Parathyroid adenoma (tissue), 2 donors: ENCODE data around the gene IPCEF1.

ENCODE experiments used
- H2AFZ ChIP-seq: fragments of 300-600 bp; sonication (generic); one replicate; pipeline ENCODE4 v1.7.0; 2017; ENCODE audit warnings: antibody characterized with exemption, mild to moderate bottlenecking
- H3K27ac ChIP-seq: fragments of 300-600 bp; sonication (generic); one replicate; pipeline ENCODE4 v1.7.0; 2017
- H3K27me3 ChIP-seq: fragments of 300-600 bp; sonication (generic); one replicate; pipeline ENCODE4 v1.7.0; 2017; ENCODE audit warnings: low read length; ENCODE audit not compliant: control insufficient read depth, insufficient read depth
- H3K36me3 ChIP-seq: fragments of 300-600 bp; sonication (generic); one replicate; pipeline ENCODE4 v1.7.0; 2017; ENCODE audit warnings: low read length; ENCODE audit not compliant: control insufficient read depth, insufficient read depth
- H3K4me1 ChIP-seq: fragments of 300-600 bp; sonication (generic); one replicate; pipeline ENCODE4 v1.7.0; 2017; ENCODE audit warnings: control low read depth
- H3K4me2 ChIP-seq: fragments of 300-600 bp; sonication (generic); one replicate; pipeline ENCODE4 v1.7.0; 2017; ENCODE audit warnings: low read length
- H3K4me3 ChIP-seq: fragments of 300-600 bp; sonication (generic); one replicate; pipeline ENCODE4 v1.7.0; 2017; ENCODE audit warnings: low read depth, low read length
- H3K79me2 ChIP-seq: fragments of 300-600 bp; sonication (generic); one replicate; pipeline ENCODE4 v1.7.0; 2017; ENCODE audit warnings: control low read depth
- H3K9ac ChIP-seq: fragments of 300-600 bp; sonication (generic); one replicate; pipeline ENCODE4 v1.7.0; 2017; ENCODE audit warnings: mild to moderate bottlenecking
- H3K9me3 ChIP-seq: fragments of 300-600 bp; sonication (generic); one replicate; pipeline ENCODE4 v1.7.0; 2017; ENCODE audit warnings: low read length; ENCODE audit not compliant: control insufficient read depth
- CTCF ChIP-seq: fragments of 300-600 bp; sonication (generic); IDR thresholded peaks from one replicate; pipeline ENCODE4 v1.7.0; 2017; ENCODE audit warnings: antibody characterized with exemption, mild to moderate bottlenecking
- donor health status: primary hyperparathyroidism.

The IPCEF1 gene

GRCh38 chr6:154356690-154357089 is at the start of gene IPCEF1:
IPCEF1 (minus strand) TSS chr6:154356803; CDS start chr6:154265947, 90,856 bp downstream.
- H3K27me3 ChIP-seq, result no peaks in the 10 kb centered on the region
- no peaks in the 10 kb centered on the region for H3K4me1 ChIP-seq
- no peak within 1 kb of the TSS for H3K9ac ChIP-seq
- H3K4me3 ChIP-seq, result no peak within 1 kb of the TSS
- no peaks in the 10 kb centered on the region for H3K79me2 ChIP-seq
- peak within 1 kb of the TSS; percentile 1 for H3K27ac ChIP-seq
- H3K36me3 ChIP-seq, result no peaks in the 10 kb centered on the region
- no peaks in the 10 kb centered on the region for H3K9me3 ChIP-seq
- TF ChIP-seq CTCF, result no peak
- H2AFZ ChIP-seq, result no peak within 1 kb of the TSS
- no peak within 1 kb of the TSS for H3K4me2 ChIP-seq

GRCh38 chr6:154406301-154406700 is 49.7 kb upstream of the IPCEF1 start:
- Histone ChIP-seq H3K27me3 (no peaks in the 10 kb centered on the region), H3K9me3 (no peaks in the 10 kb centered on the region), H3K4me2 (no peak overlapping the region), H3K4me1 (peaks cover 8% of the 10 kb centered on the region), H3K27ac (no peak overlapping the region), H3K9ac (no peak overlapping the region), H3K4me3 (no peak overlapping the region), H3K79me2 (no peaks in the 10 kb centered on the region), H3K36me3 (no peaks in the 10 kb centered on the region), H2AFZ (no peak overlapping the region)
- no peak for TF ChIP-seq CTCF

GRCh38 chr6:154404791-154405400 is 48.3 kb upstream of the IPCEF1 start:
- Histone ChIP-seq H3K36me3 (no peaks in the 10 kb centered on the region), H3K27ac (no peak overlapping the region)

GRCh38 chr6:154403788-154404187 is 47.2 kb upstream of the IPCEF1 start:
- TF ChIP-seq CTCF, result no peak
- Histone ChIP-seq H3K9ac (no peak overlapping the region), H3K27ac (no peak overlapping the region), H3K4me2 (no peak overlapping the region), H3K4me3 (no peak overlapping the region), H3K36me3 (no peaks in the 10 kb centered on the region), H3K79me2 (no peaks in the 10 kb centered on the region), H3K9me3 (no peaks in the 10 kb centered on the region), H2AFZ (no peak overlapping the region), H3K4me1 (no peaks in the 10 kb centered on the region), H3K27me3 (no peaks in the 10 kb centered on the region)

More at GRCh38 chr6:154404791-154405400, 48.3 kb upstream of the IPCEF1 start:
- Histone ChIP-seq H3K4me1 (no peaks in the 10 kb centered on the region), H3K9me3 (no peaks in the 10 kb centered on the region), H3K4me2 (no peak overlapping the region), H2AFZ (no peak overlapping the region), H3K9ac (no peak overlapping the region), H3K4me3 (no peak overlapping the region), H3K79me2 (no peaks in the 10 kb centered on the region), H3K27me3 (no peaks in the 10 kb centered on the region)
- no peak for TF ChIP-seq CTCF
